Astrocyte of the spinal cord (primary cell): ENCODE data around the gene TOP1.

Source experiments
- DNase-seq: peaks from one replicate; pipeline ENCODE4 v3.0.0; 2011; ENCODE audit warnings: low read depth, low spot score
- H3K4me3 ChIP-seq: 2 replicates; pipeline ENCODE4 v1.5.1; 2011; ENCODE audit warnings: low read depth, mild to moderate bottlenecking, low read length, moderate library complexity
- CTCF ChIP-seq: IDR thresholded peaks from 2 replicates; pipeline ENCODE4 v1.5.1; 2012; ENCODE audit warnings: low read depth, mild to moderate bottlenecking, low read length, inconsistent platforms
- in situ Hi-C: cut with HindIII; loops from 2 replicates; pipeline ENCODE4 v1.10.0; 2017; ENCODE audit warnings: low sequenced_read_pairs

TOP1 gene

GRCh38 chr20:41165001-41165882 lies 136.6 kb downstream of the TOP1 start:
- no peak for TF ChIP-seq CTCF
- in situ Hi-C loops = no loop called here

GRCh38 chr20:41166201-41167117 lies 137.8 kb downstream of the TOP1 start:
- in situ Hi-C loops = no loop called here
- no peak for TF ChIP-seq CTCF
- no peak for DNase-seq
- H3K4me3 ChIP-seq = no peak overlapping the region

More at GRCh38 chr20:41165001-41165882, 136.6 kb downstream of the TOP1 start:
- no peak for DNase-seq
- no peak overlapping the region for H3K4me3 ChIP-seq

- DNase-seq = no peak
- no peak for TF ChIP-seq CTCF
- in situ Hi-C loops = no loop called here
Observed at GRCh38 chr20:41167118-41167470, 138.5 kb downstream of the TOP1 start.

GRCh38 chr20:41167481-41168253 lies 139.0 kb downstream of the TOP1 start:
- DNase-seq = no peak
- no peak for TF ChIP-seq CTCF
- H3K4me3 ChIP-seq = no peak overlapping the region
- in situ Hi-C loops = no loop called here

More at GRCh38 chr20:41167118-41167470, 138.5 kb downstream of the TOP1 start:
- H3K4me3 ChIP-seq = no peak overlapping the region

GRCh38 chr20:41168281-41169161 lies 139.9 kb downstream of the TOP1 start:
- H3K4me3 ChIP-seq = no peak overlapping the region
- TF ChIP-seq CTCF = no peak
- in situ Hi-C loops = no loop called here
- no peak for DNase-seq
